Neural cell (in vitro differentiated cells): ENCODE results near the gene ANKIB1.

Source experiments
- CTCF ChIP-seq: fragments of 450-650 bp; IDR thresholded peaks from 2 replicates; pipeline ENCODE4 v1.5.1; 2014; ENCODE audit warnings: antibody characterized with exemption, mild to moderate bottlenecking, moderate library complexity; ENCODE audit not compliant: poor library complexity, severe bottlenecking
- EP300 ChIP-seq: fragments of 450-650 bp; conservative IDR thresholded peaks from 2 replicates; pipeline ENCODE4 v1.6.1; 2014; ENCODE audit warnings: antibody characterized with exemption, mild to moderate bottlenecking, moderate library complexity; ENCODE audit not compliant: poor library complexity, severe bottlenecking
- EZH2 ChIP-seq: fragments of 200-600, 300-800 bp; shearing (Covaris generic), sonication (generic); IDR thresholded peaks from 2 replicates; pipeline ENCODE4 v1.6.1; 2014; ENCODE audit warnings: antibody characterized with exemption, low read length, borderline replicate concordance, mild to moderate bottlenecking; ENCODE audit not compliant: insufficient read depth, poor library complexity, severe bottlenecking
- MXI1 ChIP-seq: fragments of 450-650 bp; conservative IDR thresholded peaks from 2 replicates; pipeline ENCODE4 v1.6.1; 2014; ENCODE audit warnings: antibody characterized with exemption, mild to moderate bottlenecking; ENCODE audit not compliant: poor library complexity, severe bottlenecking
- POLR2AphosphoS5 ChIP-seq: IDR thresholded peaks from 2 replicates; pipeline ENCODE4 v1.6.1; 2012
- RAD21 ChIP-seq: fragments of 450-650 bp; conservative IDR thresholded peaks from 2 replicates; pipeline ENCODE4 v1.6.1; 2014; ENCODE audit warnings: antibody characterized with exemption, mild to moderate bottlenecking, moderate library complexity
- REST ChIP-seq: IDR thresholded peaks from 2 replicates; pipeline ENCODE4 v1.6.1; 2012; ENCODE audit warnings: borderline replicate concordance
- SMC3 ChIP-seq: fragments of 450-650 bp; conservative IDR thresholded peaks from 2 replicates; pipeline ENCODE4 v1.6.1; 2014; ENCODE audit warnings: antibody characterized with exemption, mild to moderate bottlenecking, moderate library complexity; ENCODE audit not compliant: poor library complexity
- TAF1 ChIP-seq: IDR thresholded peaks from 2 replicates; pipeline ENCODE4 v1.6.1; 2012; ENCODE audit warnings: low read depth

GRCh38 chr7:92427193-92427592 lies 181.4 kb downstream of the ANKIB1 start:
- TF ChIP-seq CTCF (no peak), RAD21 (no peak), TAF1 (no peak), SMC3 (no peak), POLR2AphosphoS5 (no peak), EZH2 (no peak), EP300 (no peak), REST (no peak), MXI1 (no peak)
